Activated naive CD4-positive, alpha-beta T cell treated with anti-CD3 and anti-CD28 coated beads for 36 hours (primary cell): ENCODE results near the gene BBLN. TPM values are rescaled to one million over a fixed set of nuclear protein-coding genes. Genes with fewer than 3 reads are reported as not detected.

Experiments
- CTCF ChIA-PET: fragments of 350-600 bp; sonication (Branson Sonifier 250); formaldehyde crosslinking; loops from one replicate; lab custom pipeline; 2021; ENCODE audit warnings: antibody characterized with exemption; lab: Charles Lee
- DNase-seq: peaks from one replicate; pipeline ENCODE4 v3.0.0-alpha.2; 2020
- H3K27ac Mint-ChIP-seq: one replicate; pipeline ENCODE4 v1.8.0; 2021; ENCODE audit warnings: mild to moderate bottlenecking, mixed read lengths
- H3K27me3 Mint-ChIP-seq: one replicate; pipeline ENCODE4 v1.8.0; 2021; ENCODE audit warnings: low read depth, mixed read lengths
- H3K36me3 Mint-ChIP-seq: one replicate; pipeline ENCODE4 v1.8.0; 2021; ENCODE audit warnings: low read depth, mixed read lengths
- H3K4me1 Mint-ChIP-seq: one replicate; pipeline ENCODE4 v1.8.0; 2021; ENCODE audit warnings: low read depth, mixed read lengths
- H3K4me3 Mint-ChIP-seq: one replicate; pipeline ENCODE4 v1.8.0; 2021; ENCODE audit warnings: mild to moderate bottlenecking, moderate library complexity, mixed read lengths
- H3K9me3 Mint-ChIP-seq: one replicate; pipeline ENCODE4 v1.8.0; 2021; ENCODE audit warnings: mixed read lengths
- intact Hi-C: fragments of 100-400 bp; cut with micrococcal nuclease; formaldehyde crosslinking; loops from one replicate; pipeline ENCODE4 v1.15.1; 2023
- total RNA-seq, 2 experiments: library from RNA; stranded (reverse); gene quantifications; one replicate each; pipeline ENCODE4 v1.2.3, GENCODE V29; 2021

The BBLN gene
- total RNA-seq, 2 experiments from 2014 or later, result 73.3 to 77.7 TPM

DNA sequence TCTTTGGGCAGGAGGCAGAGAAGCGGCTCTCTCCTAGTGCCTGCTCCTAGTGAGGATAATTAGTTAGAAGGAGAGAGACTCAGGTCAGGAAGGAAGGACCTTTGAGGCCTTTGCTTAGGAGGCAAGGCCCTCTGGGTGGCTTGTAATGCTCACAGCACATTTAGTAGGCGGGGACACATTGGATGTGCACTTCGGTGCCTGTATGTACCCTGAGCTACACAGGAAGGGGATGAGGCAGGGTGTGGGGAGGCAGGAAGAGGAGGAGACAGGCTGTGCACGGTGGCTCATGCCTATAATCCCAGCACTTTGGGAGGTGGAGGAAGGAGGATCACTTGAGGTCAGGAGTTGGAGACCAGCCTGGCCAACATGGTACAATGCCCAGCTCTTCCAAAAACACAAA, 18.0 kb upstream of the BBLN start:
- H3K27me3 Mint-ChIP-seq, result no peaks in the 10 kb centered on the region
- H3K27ac Mint-ChIP-seq, result no peak overlapping the region
- intact Hi-C loops, result no loop called here
- H3K4me3 Mint-ChIP-seq, result no peak overlapping the region
- H3K36me3 Mint-ChIP-seq, result no peaks in the 10 kb centered on the region
- DNase-seq, result peak; percentile 30
- no peaks in the 10 kb centered on the region for H3K9me3 Mint-ChIP-seq
- CTCF ChIA-PET, result interaction anchor here (0.6 to 1.7 kb wide), 3 partner anchors 9 to 135 kb away, joined by 3 to 4 read pairs (median 3); no protein-coding TSS in a partner anchor
- peaks cover 12% of the 10 kb centered on the region for H3K4me1 Mint-ChIP-seq

- CTCF ChIA-PET, result interaction anchor here (0.6 to 1.7 kb wide), 4 partner anchors 8 to 135 kb away, joined by 3 to 4 read pairs (median 4); no protein-coding TSS in a partner anchor
- H3K4me1 Mint-ChIP-seq, result peaks cover 12% of the 10 kb centered on the region
- intact Hi-C loops, result no loop called here
- H3K4me3 Mint-ChIP-seq, result no peak overlapping the region
- peak overlapping the region; percentile 44 for H3K27ac Mint-ChIP-seq
- H3K36me3 Mint-ChIP-seq, result no peaks in the 10 kb centered on the region
- DNase-seq, result no peak
- H3K9me3 Mint-ChIP-seq, result no peaks in the 10 kb centered on the region
- no peaks in the 10 kb centered on the region for H3K27me3 Mint-ChIP-seq
These were observed 17.5 kb upstream of the BBLN start for GRCh38 chr9:128142596-128142995.

- peaks cover 12% of the 10 kb centered on the region for H3K4me1 Mint-ChIP-seq
- CTCF ChIA-PET, result interaction anchor here (1.1 kb wide), 1 partner anchor 31 kb away, joined by 4 read pairs; no protein-coding TSS in a partner anchor
- no peaks in the 10 kb centered on the region for H3K27me3 Mint-ChIP-seq
- no peak for DNase-seq
- H3K36me3 Mint-ChIP-seq, result no peaks in the 10 kb centered on the region
- H3K9me3 Mint-ChIP-seq, result no peaks in the 10 kb centered on the region
- H3K27ac Mint-ChIP-seq, result no peak overlapping the region
- intact Hi-C loops, result no loop called here
- no peak overlapping the region for H3K4me3 Mint-ChIP-seq
These were observed 16.4 kb upstream of the BBLN start for GRCh38 chr9:128143525-128144238.

DNA sequence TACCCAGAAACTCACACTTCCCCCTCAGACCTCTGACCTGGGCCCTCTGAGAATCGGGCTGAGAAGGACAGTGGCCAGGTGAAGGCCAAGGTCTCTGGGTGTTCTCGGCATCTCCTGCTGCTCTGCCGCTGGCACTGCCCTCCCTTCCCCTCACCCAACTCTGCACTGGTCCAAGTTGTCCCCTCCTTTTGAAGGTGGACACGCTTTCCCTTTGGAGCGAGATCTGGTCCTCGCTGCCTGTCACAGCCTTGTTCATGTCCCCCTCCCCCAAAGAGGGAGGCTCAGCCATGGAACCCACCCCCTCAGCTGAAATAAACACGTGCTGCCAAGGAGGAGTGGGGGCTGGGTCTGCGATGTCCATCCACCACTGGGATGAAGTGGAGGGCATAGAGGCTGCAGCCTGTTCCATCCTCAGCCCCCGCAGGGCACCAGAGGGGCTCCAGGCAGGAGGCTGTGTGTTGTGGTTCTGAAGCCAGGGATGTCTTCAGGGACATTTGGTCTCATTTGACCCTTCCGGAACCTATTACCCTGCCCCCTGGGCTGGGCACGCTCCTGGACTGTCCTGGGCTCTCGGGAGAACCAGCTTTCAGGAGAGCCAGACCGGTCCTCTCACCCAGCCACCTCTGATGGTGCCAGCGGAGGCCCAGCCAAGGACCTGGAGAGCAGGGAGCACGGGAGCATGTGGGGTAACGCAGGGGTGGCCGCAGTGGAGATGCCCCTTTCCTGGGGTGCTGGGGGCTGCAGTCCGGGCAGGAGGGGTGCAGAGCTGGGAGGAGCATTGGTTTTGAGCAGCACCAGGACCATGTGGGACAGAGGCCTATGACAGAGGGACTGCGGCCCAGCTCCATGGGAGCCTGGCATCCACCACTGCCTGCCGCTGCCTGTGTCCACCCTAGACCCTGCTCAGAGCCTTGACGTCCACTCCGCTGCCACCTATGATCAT, 15.6 kb upstream of the BBLN start:
- intact Hi-C loops, result no loop called here
- Mint-ChIP-seq H3K27ac (no peak overlapping the region), H3K4me1 (peaks cover 12% of the 10 kb centered on the region), H3K4me3 (no peak overlapping the region), H3K36me3 (no peaks in the 10 kb centered on the region), H3K9me3 (no peaks in the 10 kb centered on the region), H3K27me3 (no peaks in the 10 kb centered on the region)
- no peak for DNase-seq
- CTCF ChIA-PET, result no interaction called here

GRCh38 chr9:128145536-128145935, 14.5 kb upstream of the BBLN start:
- CTCF ChIA-PET, result no interaction called here
- Mint-ChIP-seq H3K4me3 (no peak overlapping the region), H3K27ac (no peak overlapping the region), H3K36me3 (no peaks in the 10 kb centered on the region), H3K27me3 (no peaks in the 10 kb centered on the region), H3K4me1 (peaks cover 12% of the 10 kb centered on the region), H3K9me3 (no peaks in the 10 kb centered on the region)
- DNase-seq, result no peak
- intact Hi-C loops, result no loop called here

DNA sequence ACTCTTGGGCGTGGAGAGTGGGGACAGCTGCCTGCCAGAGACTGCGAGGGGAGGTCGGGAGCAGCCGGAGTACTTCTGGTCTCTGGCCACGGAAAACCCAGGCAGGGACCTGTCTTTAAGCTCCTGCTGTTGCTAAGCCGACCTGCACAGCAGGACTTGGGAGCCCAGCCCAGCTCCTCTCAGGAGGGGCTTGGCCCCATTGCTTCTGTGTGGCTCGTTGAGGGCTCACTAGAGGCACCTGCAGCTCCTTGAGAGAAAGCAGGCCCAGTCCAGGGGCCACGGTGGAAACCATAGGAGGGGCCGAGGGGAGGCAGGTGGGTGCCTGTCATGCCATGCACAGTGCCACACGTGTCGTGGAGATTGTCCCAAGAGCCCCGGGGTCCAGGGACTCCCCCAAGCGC, 14.1 kb upstream of the BBLN start:
- Mint-ChIP-seq H3K36me3 (no peaks in the 10 kb centered on the region), H3K27me3 (no peaks in the 10 kb centered on the region), H3K9me3 (no peaks in the 10 kb centered on the region), H3K4me3 (no peak overlapping the region), H3K4me1 (peaks cover 12% of the 10 kb centered on the region), H3K27ac (no peak overlapping the region)
- intact Hi-C loops, result no loop called here
- no peak for DNase-seq
- CTCF ChIA-PET, result no interaction called here

GRCh38 chr9:128146591-128147120, 13.4 kb upstream of the BBLN start:
- CTCF ChIA-PET, result no interaction called here
- no peak overlapping the region for H3K27ac Mint-ChIP-seq

GRCh38 chr9:128148509-128149000, 11.5 kb upstream of the BBLN start:
- Mint-ChIP-seq H3K36me3 (no peaks in the 10 kb centered on the region), H3K4me1 (peaks cover 1% of the 10 kb centered on the region), H3K9me3 (no peaks in the 10 kb centered on the region), H3K27ac (no peak overlapping the region), H3K27me3 (no peaks in the 10 kb centered on the region), H3K4me3 (no peak overlapping the region)
- intact Hi-C loops, result no loop called here
- CTCF ChIA-PET, result no interaction called here
- DNase-seq, result no peak

More at GRCh38 chr9:128146591-128147120, 13.4 kb upstream of the BBLN start:
- no peaks in the 10 kb centered on the region for H3K9me3 Mint-ChIP-seq
- H3K27me3 Mint-ChIP-seq, result no peaks in the 10 kb centered on the region
- no peak overlapping the region for H3K4me3 Mint-ChIP-seq
- peaks cover 12% of the 10 kb centered on the region for H3K4me1 Mint-ChIP-seq
- H3K36me3 Mint-ChIP-seq, result no peaks in the 10 kb centered on the region
- intact Hi-C loops, result no loop called here
- DNase-seq, result no peak

GRCh38 chr9:128149001-128149701, 10.9 kb upstream of the BBLN start, which contains the start of gene LCN2:
TSS of gene LCN2 (plus strand) at chr9:128149453. CDS start at chr9:128149526, 73 bp downstream.
- no peaks in the 10 kb centered on the region for H3K4me1 Mint-ChIP-seq

GRCh38 chr9:128149951-128150593, 10.0 kb upstream of the BBLN start:
- intact Hi-C loops, result no loop called here
- Mint-ChIP-seq H3K36me3 (no peaks in the 10 kb centered on the region), H3K27ac (no peak overlapping the region), H3K4me3 (no peak overlapping the region), H3K4me1 (no peaks in the 10 kb centered on the region), H3K9me3 (no peaks in the 10 kb centered on the region), H3K27me3 (no peaks in the 10 kb centered on the region)
- no peak for DNase-seq
- CTCF ChIA-PET, result interaction anchor here (1.0 to 1.4 kb wide), 5 partner anchors 8 to 21 kb away, joined by 3 read pairs; no protein-coding TSS in a partner anchor

More at GRCh38 chr9:128149001-128149701, 10.9 kb upstream of the BBLN start, which contains the start of gene LCN2:
- CTCF ChIA-PET, result interaction anchor here (1.0 to 1.4 kb wide), 2 partner anchors 9 to 20 kb away, joined by 3 read pairs; no protein-coding TSS in a partner anchor
- intact Hi-C loops, result no loop called here
- Mint-ChIP-seq H3K27ac (no peak within 1 kb of the TSS), H3K4me3 (no peak within 1 kb of the TSS), H3K9me3 (no peaks in the 10 kb centered on the region), H3K36me3 (no peaks in the 10 kb centered on the region), H3K27me3 (no peaks in the 10 kb centered on the region)
- no peak for DNase-seq

- Mint-ChIP-seq H3K9me3 (no peaks in the 10 kb centered on the region), H3K36me3 (no peaks in the 10 kb centered on the region), H3K4me1 (no peaks in the 10 kb centered on the region), H3K27ac (no peak overlapping the region), H3K27me3 (no peaks in the 10 kb centered on the region), H3K4me3 (no peak overlapping the region)
- CTCF ChIA-PET, result interaction anchor here (0.6 to 1.2 kb wide), 6 partner anchors 8 to 1240 kb away, joined by 3 to 4 read pairs (median 3); no protein-coding TSS in a partner anchor
- DNase-seq, result peak; percentile 22
- intact Hi-C loops, result no loop called here
These were observed 9.3 kb upstream of the BBLN start for GRCh38 chr9:128150594-128151308.
